Fibroblast of lung (primary cell): ENCODE data around the gene ARMC2. TPM values are rescaled to one million over a fixed set of nuclear protein-coding genes. Genes with fewer than 3 reads are reported as not detected.

Experiments
- DNase-seq, 2 donors: peaks; one replicate each; pipeline versions ENCODE4 v3.0.0 to v3.0.0-alpha.2; 2010; ENCODE audit warnings: low read depth in 2 of 2
- H2AFZ ChIP-seq: 2 replicates; pipeline ENCODE4 v1.5.1; 2012; ENCODE audit warnings: low read length, control low read depth, inconsistent platforms
- H3K27ac ChIP-seq: 2 replicates; pipeline ENCODE4 v1.5.1; 2011; ENCODE audit warnings: low read length, control low read depth; ENCODE audit not compliant: insufficient read depth
- H3K27me3 ChIP-seq: 2 replicates; pipeline ENCODE4 v1.5.1; 2011; ENCODE audit warnings: mild to moderate bottlenecking, low read length; ENCODE audit not compliant: control insufficient read depth, insufficient read depth
- H3K36me3 ChIP-seq: 2 replicates; pipeline ENCODE4 v1.5.1; 2011; ENCODE audit warnings: low read length; ENCODE audit not compliant: control insufficient read depth, insufficient read depth
- H3K4me1 ChIP-seq: 2 replicates; pipeline ENCODE4 v1.5.1; 2011; ENCODE audit warnings: low read length; ENCODE audit not compliant: control insufficient read depth, insufficient read depth; ENCODE audit errors: extremely low read depth
- H3K4me2 ChIP-seq: 2 replicates; pipeline ENCODE4 v1.5.1; 2011; ENCODE audit warnings: low read length, control low read depth; ENCODE audit not compliant: insufficient read depth; ENCODE audit errors: extremely low read depth
- H3K4me3 ChIP-seq, 4 experiments: fragments of 200-600 bp in 1 of 4; sonication (generic) in 1 of 4; replicated peaks in 1 of 4; 2 replicates each; pipeline ENCODE4 v1.5.1; 2011 to 2016; ENCODE audit warnings: low read length in 4 of 4, low read depth in 3 of 4, mild to moderate bottlenecking in 3 of 4, control low read depth in 2 of 4, inconsistent platforms in 1 of 4, mixed read lengths in 1 of 4; ENCODE audit not compliant: insufficient read depth in 1 of 4; ENCODE audit errors: control extremely low read depth in 1 of 4
- H3K79me2 ChIP-seq: 2 replicates; pipeline ENCODE4 v1.5.1; 2012; ENCODE audit warnings: mild to moderate bottlenecking, low read length, inconsistent platforms; ENCODE audit not compliant: control insufficient read depth, insufficient read depth
- H3K9ac ChIP-seq: 2 replicates; pipeline ENCODE4 v1.5.1; 2011; ENCODE audit warnings: mild to moderate bottlenecking, low read length, control low read depth; ENCODE audit not compliant: insufficient read depth
- H3K9me3 ChIP-seq: 2 replicates; pipeline ENCODE4 v1.5.1; 2012; ENCODE audit warnings: low read depth, low read length; ENCODE audit not compliant: control insufficient read depth, insufficient read depth
- H4K20me1 ChIP-seq: 2 replicates; pipeline ENCODE4 v1.5.1; 2011; ENCODE audit warnings: low read length; ENCODE audit not compliant: control insufficient read depth, insufficient read depth; ENCODE audit errors: extremely low read depth
- CTCF ChIP-seq, 2 donors: IDR thresholded peaks in 1 of 2; conservative IDR thresholded peaks in 1 of 2; 1 replicate in 1 of 2; 2 replicates in 1 of 2; pipeline ENCODE4 v1.5.1; 2011 to 2012; ENCODE audit warnings: low read length in 2 of 2, control low read depth in 1 of 2, inconsistent platforms in 1 of 2, low read depth in 1 of 2, mild to moderate bottlenecking in 1 of 2
- EZH2 ChIP-seq: IDR thresholded peaks from 2 replicates; pipeline ENCODE4 v1.5.1; 2012; ENCODE audit warnings: low read length, control low read depth, mild to moderate bottlenecking; ENCODE audit errors: missing control alignments
- polyA plus RNA-seq, 2 donors: library from polyadenylated mRNA; depleted of rRNA in 1 of 2; stranded (reverse) in 1 of 2; unstranded in 1 of 2; fragments of >200 nt; gene quantifications; 2 replicates each; pipeline ENCODE4 v1.2.1, GENCODE V29; 2011 to 2012; ENCODE audit warnings: missing spikeins in 1 of 2
- total RNA-seq: library from RNA; depleted of rRNA; stranded (reverse); fragments of >200 nt; gene quantifications from 2 replicates; pipeline ENCODE4 v1.2.1, GENCODE V29; 2014

The ARMC2 gene
- total and polyA plus RNA-seq, 2 donors (not counting 1 experiment from before 2014, with no cell fraction given): 4.0 to 6.2 TPM

- TF ChIP-seq CTCF (conservative IDR thresholded peaks at IDR 0.05 in 1 of 2, IDR thresholded peaks at IDR 0.05 in 1 of 2; ENCODE audit: low read depth in 1 of 2, low read length in 2 of 2) (no peak), EZH2 (no peak)
- H3K4me3 ChIP-seq: no peak overlapping the region
- H3K9ac ChIP-seq: no peak overlapping the region
- H2AFZ ChIP-seq: no peak overlapping the region
- H3K4me1 ChIP-seq: no peaks in the 10 kb centered on the region
- peaks cover 2% of the 10 kb centered on the region for H3K36me3 ChIP-seq
- no peak overlapping the region for H3K4me2 ChIP-seq
- H3K27ac ChIP-seq: no peak overlapping the region
- no peaks in the 10 kb centered on the region for H3K79me2 ChIP-seq
- no peaks in the 10 kb centered on the region for H4K20me1 ChIP-seq
- no peaks in the 10 kb centered on the region for H3K27me3 ChIP-seq
- no peak for DNase-seq
- no peaks in the 10 kb centered on the region for H3K9me3 ChIP-seq
Measured at GRCh38 chr6:108988296-108988695, 140.1 kb downstream of the ARMC2 start.

GRCh38 chr6:108988765-108989164, 140.5 kb downstream of the ARMC2 start:
- Histone ChIP-seq H3K9me3 (no peaks in the 10 kb centered on the region), H3K4me3 (no peak overlapping the region), H3K36me3 (peaks cover 2% of the 10 kb centered on the region), H4K20me1 (no peaks in the 10 kb centered on the region), H3K27ac (no peak overlapping the region), H3K79me2 (no peaks in the 10 kb centered on the region), H3K27me3 (no peaks in the 10 kb centered on the region), H3K4me1 (no peaks in the 10 kb centered on the region), H2AFZ (no peak overlapping the region), H3K9ac (no peak overlapping the region), H3K4me2 (no peak overlapping the region)
- DNase-seq: no peak
- no peak for TF ChIP-seq CTCF (conservative IDR thresholded peaks at IDR 0.05 in 1 of 2, IDR thresholded peaks at IDR 0.05 in 1 of 2; ENCODE audit: low read depth in 1 of 2, low read length in 2 of 2)
- no peak for TF ChIP-seq EZH2

GRCh38 chr6:108989700-108990099, 141.5 kb downstream of the ARMC2 start:
- Histone ChIP-seq H3K36me3 (peaks cover 2% of the 10 kb centered on the region), H4K20me1 (no peaks in the 10 kb centered on the region), H3K79me2 (no peaks in the 10 kb centered on the region), H3K27me3 (no peaks in the 10 kb centered on the region), H3K27ac (no peak overlapping the region), H3K4me1 (no peaks in the 10 kb centered on the region), H3K9ac (no peak overlapping the region), H2AFZ (no peak overlapping the region), H3K4me3 (no peak overlapping the region), H3K9me3 (no peaks in the 10 kb centered on the region), H3K4me2 (no peak overlapping the region)
- TF ChIP-seq EZH2 (no peak), CTCF (conservative IDR thresholded peaks at IDR 0.05 in 1 of 2, IDR thresholded peaks at IDR 0.05 in 1 of 2; ENCODE audit: low read depth in 1 of 2, low read length in 2 of 2) (no peak)
- DNase-seq: no peak
